GM10248 (cell line): Measurements from ENCODE around the gene IL19.

ENCODE experiments used
- CTCF ChIA-PET: fragments of 300-600 bp; sonication (Branson Sonifier 250); formaldehyde crosslinking; extraction: SDS; loops from one replicate; lab custom pipeline; 2021; ENCODE audit warnings: antibody characterized with exemption; lab: Yijun Ruan, JAX
- POLR2A ChIA-PET: fragments of 350-650 bp; sonication (Branson Sonifier 250); formaldehyde crosslinking; extraction: SDS; loops from one replicate; lab custom pipeline; 2020; ENCODE audit warnings: antibody characterized with exemption; lab: Yijun Ruan, JAX
- DNase-seq: peaks from one replicate; pipeline ENCODE4 v3.0.0; 2012; ENCODE audit errors: extremely low spot score
- CTCF ChIP-seq: IDR thresholded peaks from 2 replicates; pipeline ENCODE4 v1.5.1; 2012; ENCODE audit warnings: mild to moderate bottlenecking, low read depth; ENCODE audit errors: extremely low read depth, missing control alignments, control extremely low read depth

IL19 gene

DNA sequence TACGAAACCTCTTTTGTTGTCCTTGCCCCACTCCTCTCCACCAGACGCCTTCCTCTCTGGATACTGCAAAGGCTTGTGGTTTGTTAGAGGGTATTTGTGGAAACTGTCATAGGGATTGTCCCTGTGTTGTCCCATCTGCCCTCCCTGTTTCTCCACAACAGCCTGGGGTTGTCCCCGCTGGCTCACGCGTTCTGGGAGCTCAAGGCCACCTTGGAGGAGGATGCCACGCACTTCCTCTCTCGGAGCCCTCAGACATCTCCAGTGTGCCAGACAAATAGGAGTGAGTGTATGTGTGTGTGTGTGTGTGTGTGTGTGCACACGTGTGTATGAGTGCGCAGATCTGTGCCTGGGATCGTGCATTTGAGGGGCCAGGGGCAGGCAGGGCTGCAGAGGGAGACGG is 37.6 kb upstream of the IL19 start:
- ChIA-PET POLR2A (no interaction called here), CTCF (interaction anchor here (0.7 to 14.9 kb wide), 20 partner anchors 8 to 248 kb away, joined by 3 to 464 read pairs (median 18); partner anchors contain the start of genes FCAMR, FCMR, IL10 and IL19)
- no peak for DNase-seq
- TF ChIP-seq CTCF, result no peak

- peak; percentile 77 for TF ChIP-seq CTCF
- POLR2A ChIA-PET, result no interaction called here
- peak; percentile 73 for DNase-seq
- CTCF ChIA-PET, result interaction anchor here (0.6 to 14.9 kb wide), 82 partner anchors 8 to 765 kb away, joined by 3 to 464 read pairs (median 5); partner anchors contain the start of genes FCAMR, FCMR, IKBKE and IL10
These were observed 36.0 kb upstream of the IL19 start for GRCh38 chr1:206734499-206735142.

- no peak for TF ChIP-seq CTCF
- CTCF ChIA-PET, result interaction anchor here (0.6 to 14.9 kb wide), 48 partner anchors 7 to 256 kb away, joined by 3 to 464 read pairs (median 7); partner anchors contain the start of genes FCAMR, IL10, IL19 and IL24
- DNase-seq, result no peak
- POLR2A ChIA-PET, result interaction anchor here (0.6 kb wide), 1 partner anchor 394 kb away, joined by 3 read pairs; no protein-coding TSS in a partner anchor
These were observed 35.0 kb upstream of the IL19 start for GRCh38 chr1:206735553-206736031.

GRCh38 chr1:206736878-206737728 is 33.5 kb upstream of the IL19 start:
- no peak for TF ChIP-seq CTCF
- no peak for DNase-seq
- ChIA-PET POLR2A (no interaction called here), CTCF (interaction anchor here (0.6 to 14.9 kb wide), 12 partner anchors 12 to 244 kb away, joined by 3 to 464 read pairs (median 16); partner anchors contain the start of gene FCAMR)

DNA sequence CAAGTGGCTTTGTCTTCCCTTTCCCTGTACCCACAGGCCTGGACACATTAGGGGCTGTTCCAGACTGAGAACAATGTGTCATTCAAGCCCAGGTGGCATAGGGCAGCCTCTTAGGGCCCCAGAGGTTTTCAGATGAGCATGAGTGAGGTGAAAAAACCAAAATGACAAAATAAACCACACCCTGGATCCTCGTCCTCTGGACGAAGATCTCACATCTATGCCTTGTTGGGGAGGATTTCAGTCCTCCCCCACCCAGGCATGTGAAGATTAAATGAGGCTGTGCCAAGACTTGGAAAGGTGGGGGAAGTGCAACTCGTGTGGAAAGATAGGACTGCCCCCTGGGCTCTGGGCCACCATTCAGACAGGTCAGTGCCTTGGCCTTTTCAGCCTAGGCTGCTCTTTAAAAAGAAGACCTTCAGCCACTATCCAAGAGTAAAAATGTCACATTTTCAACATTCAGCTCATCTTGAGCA is 32.8 kb upstream of the IL19 start:
- POLR2A ChIA-PET, result no interaction called here
- DNase-seq, result no peak
- no peak for TF ChIP-seq CTCF
- CTCF ChIA-PET, result interaction anchor here (0.8 to 14.9 kb wide), 8 partner anchors 12 to 243 kb away, joined by 3 to 464 read pairs (median 38); no protein-coding TSS in a partner anchor
